Astrocyte (in vitro differentiated cells and primary cell): ENCODE data around the gene IL1RAPL2.

Experiments used
- CTCF ChIP-seq: IDR thresholded peaks from 2 replicates; pipeline ENCODE4 v1.5.1; 2011; ENCODE audit warnings: low read depth, mild to moderate bottlenecking, inconsistent platforms, low read length, moderate library complexity; ENCODE audit not compliant: insufficient read depth
- EZH2 ChIP-seq: IDR thresholded peaks from 2 replicates; pipeline ENCODE4 v1.6.1; 2012; ENCODE audit warnings: mild to moderate bottlenecking, low read length, inconsistent platforms; ENCODE audit not compliant: insufficient read depth

- TF ChIP-seq CTCF (no peak), EZH2 (no peak)
Observed at GRCh38 chrX:105480646-105481310, 914.8 kb downstream of the IL1RAPL2 start.
